H1 (cell line): ENCODE results near the gene DCTD. TPM values are rescaled to one million over a fixed set of nuclear protein-coding genes. Genes with fewer than 3 reads are reported as not detected.

Experiments
- CTCF ChIA-PET: fragments of 300-600 bp; sonication (Branson Sonifier 250); formaldehyde crosslinking; loops from one replicate; lab custom pipeline; 2021; ENCODE audit not compliant: partially characterized antibody; lab: Charles Lee
- POLR2A ChIA-PET: fragments of 300-600 bp; sonication (Branson Sonifier 250); formaldehyde crosslinking; loops from one replicate; lab custom pipeline; 2021; ENCODE audit warnings: inconsistent platforms; ENCODE audit not compliant: partially characterized antibody; lab: Charles Lee
- DNase-seq, 2 experiments: peaks; one replicate each; pipeline versions ENCODE4 v3.0.0 to v3.0.0-alpha.2; 2010 to 2022; ENCODE audit warnings: low spot score in 2 of 2, low read depth in 1 of 2, mixed read lengths in 1 of 2
- FAIRE-seq: peaks from 2 replicates; lab custom pipeline; 2011; peaks lifted over from hg19 to GRCh38; lab: Jason Lieb, UNC
- H2AFZ ChIP-seq: 2 replicates; pipeline ENCODE4 v1.8.1; 2012; ENCODE audit warnings: low read length, inconsistent platforms
- H2AK5ac ChIP-seq: 2 replicates; pipeline ENCODE4 v1.6.1; 2013; ENCODE audit warnings: low read depth, low read length
- H2BK120ac ChIP-seq: replicated peaks from 2 replicates; pipeline ENCODE3; 2013; ENCODE audit warnings: low read depth, low read length, inconsistent platforms
- H2BK12ac ChIP-seq: 2 replicates; pipeline ENCODE4 v1.6.1; 2013; ENCODE audit warnings: low read depth, low read length
- H2BK15ac ChIP-seq: 2 replicates; pipeline ENCODE4 v1.6.1; 2013; ENCODE audit warnings: low read length
- H2BK20ac ChIP-seq: 2 replicates; pipeline ENCODE4 v1.6.1; 2013; ENCODE audit warnings: low read length
- H2BK5ac ChIP-seq: 2 replicates; pipeline ENCODE4 v1.6.1; 2013; ENCODE audit warnings: low read depth, low read length
- H3K14ac ChIP-seq: 2 replicates; pipeline ENCODE4 v1.6.1; 2013; ENCODE audit warnings: inconsistent platforms; ENCODE audit not compliant: insufficient read length
- H3K18ac ChIP-seq: 2 replicates; pipeline ENCODE4 v1.6.1; 2013; ENCODE audit warnings: low read length; ENCODE audit errors: extremely low read depth
- H3K23ac ChIP-seq: 2 replicates; pipeline ENCODE4 v1.6.1; 2013; ENCODE audit warnings: inconsistent platforms; ENCODE audit not compliant: insufficient read length
- H3K23me2 ChIP-seq: 2 replicates; pipeline ENCODE4 v1.6.1; 2013; ENCODE audit warnings: low read depth, low read length
- H3K27ac ChIP-seq: 2 replicates; pipeline ENCODE4 v1.6.1; 2011; ENCODE audit warnings: low read depth, low read length, inconsistent platforms
- H3K27me3 ChIP-seq, 4 experiments: replicated peaks in 1 of 4; 1 replicate in 1 of 4; 2 replicates in 3 of 4; pipeline versions ENCODE4 v1.6.1 to v1.8.1; 2011 to 2013; ENCODE audit warnings: low read length in 3 of 4, mild to moderate bottlenecking in 3 of 4, inconsistent platforms in 2 of 4, mixed read lengths in 2 of 4, moderate library complexity in 1 of 4; ENCODE audit not compliant: control insufficient read depth in 3 of 4, insufficient read depth in 3 of 4; ENCODE audit errors: extremely low read depth in 1 of 4
- H3K36me3 ChIP-seq, 4 experiments: 2 replicates each; pipeline versions ENCODE4 v1.6.1 to v1.8.1; 2011 to 2013; ENCODE audit warnings: mild to moderate bottlenecking in 4 of 4, low read length in 3 of 4, moderate library complexity in 2 of 4, control low read depth in 1 of 4, inconsistent platforms in 1 of 4; ENCODE audit not compliant: insufficient read depth in 4 of 4, control insufficient read depth in 2 of 4
- H3K4ac ChIP-seq: replicated peaks from 2 replicates; pipeline ENCODE3; 2013; ENCODE audit warnings: low read length, low read depth, mixed read lengths, inconsistent platforms; ENCODE audit not compliant: insufficient read length
- H3K4me1 ChIP-seq, 4 experiments: replicated peaks in 1 of 4; 1 replicate in 1 of 4; 2 replicates in 3 of 4; pipeline versions ENCODE4 v1.6.1 to v1.8.1; 2011 to 2013; ENCODE audit warnings: low read length in 3 of 4, inconsistent platforms in 2 of 4, mixed read lengths in 1 of 4; ENCODE audit not compliant: insufficient read depth in 4 of 4, control insufficient read depth in 3 of 4
- H3K4me2 ChIP-seq, 2 experiments: 2 replicates each; pipeline versions ENCODE4 v1.6.1 to v1.8.1; 2011 to 2013; ENCODE audit warnings: low read depth in 2 of 2, low read length in 2 of 2, control low read depth in 1 of 2, inconsistent platforms in 1 of 2, mild to moderate bottlenecking in 1 of 2; ENCODE audit not compliant: insufficient read depth in 1 of 2
- H3K4me3 ChIP-seq, 4 experiments: fragments of 200-600, 300-600 bp in 1 of 4; sonication (generic), shearing (Covaris generic), sonication (Bioruptor Twin) in 1 of 4; 2 replicates each; pipeline versions ENCODE4 v1.5.1 to v1.8.1; 2011 to 2016; ENCODE audit warnings: low read length in 4 of 4, low read depth in 3 of 4, control low read depth in 2 of 4, inconsistent platforms in 2 of 4, mild to moderate bottlenecking in 2 of 4, mixed read lengths in 1 of 4, moderate library complexity in 1 of 4; ENCODE audit not compliant: insufficient read depth in 2 of 4; ENCODE audit errors: extremely low read depth in 1 of 4
- H3K56ac ChIP-seq: replicated peaks from 2 replicates; pipeline ENCODE3; 2013; ENCODE audit warnings: low read depth, mild to moderate bottlenecking, mixed read lengths, low read length, inconsistent platforms; ENCODE audit not compliant: insufficient read length
- H3K79me1 ChIP-seq: 2 replicates; pipeline ENCODE4 v1.6.1; 2013; ENCODE audit warnings: low read depth, low read length, control low read depth
- H3K79me2 ChIP-seq, 2 experiments: 2 replicates each; pipeline versions ENCODE4 v1.6.1 to v1.8.1; 2012 to 2013; ENCODE audit warnings: low read length in 2 of 2, mild to moderate bottlenecking in 2 of 2, inconsistent platforms in 1 of 2; ENCODE audit not compliant: insufficient read depth in 2 of 2, control insufficient read depth in 1 of 2
- H3K9ac ChIP-seq, 4 experiments: replicated peaks in 1 of 4; 1 replicate in 1 of 4; 2 replicates in 3 of 4; pipeline versions ENCODE4 v1.6.1 to v1.8.1; 2011 to 2013; ENCODE audit warnings: low read depth in 3 of 4, low read length in 3 of 4, control low read depth in 2 of 4, mild to moderate bottlenecking in 2 of 4, moderate library complexity in 2 of 4, inconsistent platforms in 1 of 4; ENCODE audit errors: extremely low read depth in 1 of 4
- H3K9me3 ChIP-seq, 2 experiments: 2 replicates each; pipeline versions ENCODE4 v1.6.1 to v1.8.1; 2012 to 2013; ENCODE audit warnings: mild to moderate bottlenecking in 2 of 2, moderate library complexity in 2 of 2, control low read depth in 1 of 2, inconsistent platforms in 1 of 2, low read depth in 1 of 2, low read length in 1 of 2, mixed read lengths in 1 of 2; ENCODE audit not compliant: insufficient read depth in 2 of 2
- H4K20me1 ChIP-seq, 2 experiments: replicated peaks in 1 of 2; 2 replicates each; pipeline versions ENCODE3 to v1.8.1; 2011 to 2013; ENCODE audit warnings: inconsistent platforms in 2 of 2, low read length in 2 of 2, mild to moderate bottlenecking in 1 of 2; ENCODE audit not compliant: insufficient read depth in 2 of 2, control insufficient read depth in 1 of 2
- H4K5ac ChIP-seq: 2 replicates; pipeline ENCODE4 v1.6.1; 2013; ENCODE audit warnings: low read length, low read depth, mixed read lengths, inconsistent platforms; ENCODE audit not compliant: insufficient read length
- H4K8ac ChIP-seq: 2 replicates; pipeline ENCODE4 v1.8.0; 2013; ENCODE audit warnings: mild to moderate bottlenecking, moderate library complexity, low read length, inconsistent platforms; ENCODE audit not compliant: insufficient read depth; ENCODE audit errors: extremely low read depth
- H4K91ac ChIP-seq: replicated peaks from 2 replicates; pipeline ENCODE3; 2013; ENCODE audit warnings: low read length, mixed read lengths, inconsistent platforms; ENCODE audit not compliant: insufficient read length
- KDM1A ChIP-seq: fragments of 200-600, 300-600 bp; sonication (generic); IDR thresholded peaks from 2 replicates; pipeline ENCODE4 v1.7.1; 2016; ENCODE audit warnings: mild to moderate bottlenecking, low read length, borderline replicate concordance
- RAD21 ChIP-seq, 2 experiments: IDR thresholded peaks in 1 of 2; conservative IDR thresholded peaks in 1 of 2; 2 replicates each; pipeline ENCODE4 v1.6.1; 2011; ENCODE audit warnings: low read depth in 2 of 2, low read length in 2 of 2, improper control_type of control experiment in 1 of 2, inconsistent platforms in 1 of 2, mild to moderate bottlenecking in 1 of 2, moderate library complexity in 1 of 2
- RBBP5 ChIP-seq: IDR thresholded peaks from 2 replicates; pipeline ENCODE4 v1.7.1; 2012; ENCODE audit warnings: low read depth, mild to moderate bottlenecking, inconsistent platforms, low read length, moderate library complexity, borderline replicate concordance
- TEAD4 ChIP-seq: IDR thresholded peaks from 2 replicates; pipeline ENCODE4 v1.6.1; 2012; ENCODE audit warnings: low read depth, low read length, inconsistent platforms, mixed read lengths
- YY1 ChIP-seq: IDR thresholded peaks from 2 replicates; pipeline ENCODE4 v1.6.1; 2011; ENCODE audit warnings: low read depth, mild to moderate bottlenecking, low read length
- WGBS, 2 experiments: shearing (Covaris generic) in 1 of 2; methylation state at CpG; one replicate each; pipeline versions ENCODE4 v1.1.6 to v1.1.7; 2013 to 2015; ENCODE audit warnings: low lambda C conversion rate in 2 of 2, mixed read lengths in 2 of 2, inconsistent platforms in 1 of 2, low coverage in 1 of 2, missing lambda C conversion rate in 1 of 2; ENCODE audit not compliant: insufficient replicate concordance in 2 of 2, insufficient coverage in 1 of 2, insufficient read length in 1 of 2; ENCODE audit errors: extremely low coverage in 1 of 2, missing lambda C conversion rate in 1 of 2; 5-methylcytosine and 5-hydroxymethylcytosine counted together
- polyA plus RNA-seq, 7 experiments: library from polyadenylated mRNA; depleted of rRNA in 3 of 7; stranded (reverse) in 5 of 7; unstranded in 2 of 7; fragments of >200 nt in 5 of 7; fragments of 200-250 nt in 2 of 7; gene quantifications; 1 replicate in 5 of 7; 2 replicates in 1 of 7; 4 replicates in 1 of 7; pipeline versions ENCODE4 v1.2.1 to v1.2.3, GENCODE V29; 2011 to 2013; ENCODE audit warnings: missing spikeins in 2 of 7, mixed read lengths in 2 of 7
- total RNA-seq: library from RNA; stranded (reverse); fragmentation: NEBNext Ultra II Directional; extraction: Animal tissue kit (Norgen Biotek cat#: 25700); gene quantifications from 2 replicates; pipeline ENCODE4 v1.2.1, GENCODE V29; 2021
- TF ChIP-seq, protein P1 (sequence below), 3 experiments: IDR thresholded peaks; 1 replicate in 2 of 3; 2 replicates in 1 of 3; pipeline versions ENCODE4 v1.5.1 to v1.6.1; 2011; ENCODE audit warnings: low read length in 3 of 3, mild to moderate bottlenecking in 3 of 3, inconsistent platforms in 2 of 3, low read depth in 1 of 3, moderate library complexity in 1 of 3; ENCODE audit not compliant: insufficient read depth in 1 of 3; ENCODE audit errors: control extremely low read depth in 1 of 3
- TF ChIP-seq, protein P2 (sequence below): IDR thresholded peaks from 2 replicates; pipeline ENCODE4 v1.6.1; 2012; ENCODE audit warnings: low read length, inconsistent platforms

Gene DCTD
- total and polyA plus RNA-seq, 2 of the 8 experiments (the other 6 are each of a cell fraction or from before 2014, with no cell fraction given): 60.2 to 69.5 TPM

DNA sequence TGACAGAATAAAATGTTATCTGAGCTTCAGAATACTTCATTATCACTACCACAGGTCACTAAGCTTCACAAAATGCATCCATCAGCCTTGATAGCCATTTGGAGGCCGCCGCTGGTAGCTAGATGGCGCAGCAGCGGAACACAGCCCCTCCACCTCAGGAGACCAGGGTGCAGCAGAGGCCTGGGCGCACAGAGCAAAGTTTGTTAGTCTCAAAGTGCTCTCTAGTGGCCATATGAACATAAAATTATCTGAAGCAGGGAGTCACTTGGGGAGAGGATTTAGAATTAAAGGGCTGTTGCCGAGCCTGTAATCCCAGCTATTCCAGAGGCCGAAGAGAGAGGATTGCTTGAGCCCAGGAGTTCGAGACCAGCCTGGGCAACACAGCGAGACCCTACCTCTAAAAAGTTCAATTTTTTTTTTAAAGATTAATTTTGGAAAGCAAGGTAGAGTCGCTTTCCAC is 8.1 kb upstream of the DCTD start:
- Histone ChIP-seq H2AFZ (no peak overlapping the region), H4K5ac (no peak overlapping the region), H2BK15ac (no peak overlapping the region), H3K4ac (no peak overlapping the region), H3K79me2 (no peaks in the 10 kb centered on the region), H3K9me3 (no peaks in the 10 kb centered on the region), H3K9ac (no peak overlapping the region), H3K27me3 (no peaks in the 10 kb centered on the region), H3K23me2 (no peaks in the 10 kb centered on the region), H4K20me1 (no peaks in the 10 kb centered on the region), H3K14ac (no peak overlapping the region), H3K79me1 (no peaks in the 10 kb centered on the region), H4K8ac (no peak overlapping the region), H3K56ac (no peak overlapping the region), H2BK5ac (no peak overlapping the region), H2BK20ac (no peak overlapping the region), H3K4me3 (no peak overlapping the region), H2BK120ac (no peak overlapping the region), H3K36me3 (no peaks in the 10 kb centered on the region), H3K27ac (no peak overlapping the region), H2BK12ac (no peak overlapping the region), H2AK5ac (no peak overlapping the region), H3K23ac (no peak overlapping the region), H3K18ac (no peak overlapping the region), H3K4me1 (no peaks in the 10 kb centered on the region; a peak in 1 of 7 replicates), H4K91ac (no peak overlapping the region), H3K4me2 (no peak overlapping the region)
- CTCF ChIA-PET: interaction anchor here (0.6 to 6.7 kb wide), 39 partner anchors 9 to 480 kb away, joined by 3 to 74 read pairs (median 3); no protein-coding TSS in a partner anchor
- POLR2A ChIA-PET: interaction anchor here (1.0 to 1.2 kb wide), 2 partner anchors 9 to 12 kb away, joined by 3 read pairs; no protein-coding TSS in a partner anchor
- DNase-seq (peak; percentile 69 to 78), FAIRE-seq (peak; percentile 55)
- 44% methylated on average over 10 of the region's 10 CpGs; no CpG with 5 or more reads in 1 of the 2 experiments for WGBS, 2 experiments
- 0 out of 2 replicates have a peak, but pooled peaks have one; percentile 6 for TF ChIP-seq TEAD4
- TF ChIP-seq, protein P1, sequence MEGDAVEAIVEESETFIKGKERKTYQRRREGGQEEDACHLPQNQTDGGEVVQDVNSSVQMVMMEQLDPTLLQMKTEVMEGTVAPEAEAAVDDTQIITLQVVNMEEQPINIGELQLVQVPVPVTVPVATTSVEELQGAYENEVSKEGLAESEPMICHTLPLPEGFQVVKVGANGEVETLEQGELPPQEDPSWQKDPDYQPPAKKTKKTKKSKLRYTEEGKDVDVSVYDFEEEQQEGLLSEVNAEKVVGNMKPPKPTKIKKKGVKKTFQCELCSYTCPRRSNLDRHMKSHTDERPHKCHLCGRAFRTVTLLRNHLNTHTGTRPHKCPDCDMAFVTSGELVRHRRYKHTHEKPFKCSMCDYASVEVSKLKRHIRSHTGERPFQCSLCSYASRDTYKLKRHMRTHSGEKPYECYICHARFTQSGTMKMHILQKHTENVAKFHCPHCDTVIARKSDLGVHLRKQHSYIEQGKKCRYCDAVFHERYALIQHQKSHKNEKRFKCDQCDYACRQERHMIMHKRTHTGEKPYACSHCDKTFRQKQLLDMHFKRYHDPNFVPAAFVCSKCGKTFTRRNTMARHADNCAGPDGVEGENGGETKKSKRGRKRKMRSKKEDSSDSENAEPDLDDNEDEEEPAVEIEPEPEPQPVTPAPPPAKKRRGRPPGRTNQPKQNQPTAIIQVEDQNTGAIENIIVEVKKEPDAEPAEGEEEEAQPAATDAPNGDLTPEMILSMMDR (IDR thresholded peaks at IDR 0.05; ENCODE audit: control extremely low read depth in 1 of 3, insufficient read depth in 1 of 3, low read depth in 1 of 3, low read length in 3 of 3): peak; percentile 76 to 96 (median 89)
- TF ChIP-seq, protein P2, sequence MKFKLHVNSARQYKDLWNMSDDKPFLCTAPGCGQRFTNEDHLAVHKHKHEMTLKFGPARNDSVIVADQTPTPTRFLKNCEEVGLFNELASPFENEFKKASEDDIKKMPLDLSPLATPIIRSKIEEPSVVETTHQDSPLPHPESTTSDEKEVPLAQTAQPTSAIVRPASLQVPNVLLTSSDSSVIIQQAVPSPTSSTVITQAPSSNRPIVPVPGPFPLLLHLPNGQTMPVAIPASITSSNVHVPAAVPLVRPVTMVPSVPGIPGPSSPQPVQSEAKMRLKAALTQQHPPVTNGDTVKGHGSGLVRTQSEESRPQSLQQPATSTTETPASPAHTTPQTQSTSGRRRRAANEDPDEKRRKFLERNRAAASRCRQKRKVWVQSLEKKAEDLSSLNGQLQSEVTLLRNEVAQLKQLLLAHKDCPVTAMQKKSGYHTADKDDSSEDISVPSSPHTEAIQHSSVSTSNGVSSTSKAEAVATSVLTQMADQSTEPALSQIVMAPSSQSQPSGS: 0 out of 2 replicates have a peak, but pooled peaks have one; percentile 45
- peak; percentile 55; the same call in 1 of the 2 replicates for TF ChIP-seq YY1
- TF ChIP-seq RBBP5: no peak
- TF ChIP-seq KDM1A: peak; percentile 93
- TF ChIP-seq RAD21 (IDR thresholded peaks at IDR 0.05 in 1 of 2, conservative IDR thresholded peaks at IDR 0.05 in 1 of 2; ENCODE audit: low read depth in 2 of 2, low read length in 2 of 2): peak; percentile 82 to 88
